Adrenal gland (tissue), 12 donors: ENCODE data around the gene MAPK7. TPM values are rescaled to one million over a fixed set of nuclear protein-coding genes. Genes with fewer than 3 reads are reported as not detected.
A peak's percentile ranks its signal among the peaks of the same experiment; 100 is the strongest.

Source experiments
- DNase-seq, 7 donors: peaks; one replicate each; pipeline ENCODE4 v3.0.0-alpha.2; 2019 to 2020
- H3K27ac ChIP-seq, 5 donors: fragments of 200-600 bp; sonication (generic) in 4 of 5; 1 replicate in 3 of 5; 2 replicates in 2 of 5; pipeline versions ENCODE4 v1.5.1 to v1.8.0; 2016 to 2020; ENCODE audit warnings: mild to moderate bottlenecking in 1 of 5
- H3K27me3 ChIP-seq: fragments of 200-600 bp; 2 replicates; pipeline ENCODE4 v1.8.0; 2021
- H3K36me3 ChIP-seq, 2 donors: fragments of 200-600 bp; replicated peaks in 1 of 2; 1 replicate in 1 of 2; 2 replicates in 1 of 2; pipeline versions ENCODE4 v1.5.1 to v1.8.0; 2018 to 2022
- H3K4me1 ChIP-seq, 2 donors: fragments of 200-600 bp; replicated peaks in 1 of 2; 1 replicate in 1 of 2; 2 replicates in 1 of 2; pipeline versions ENCODE4 v1.5.1 to v1.8.0; 2018 to 2021
- H3K4me3 ChIP-seq, 4 donors: fragments of 200-600 bp; sonication (generic) in 3 of 4; one replicate each; pipeline ENCODE4 v1.5.1; 2016 to 2018
- H3K9me3 ChIP-seq, 3 donors: fragments of 200-600 bp; sonication (generic) in 1 of 3; replicated peaks in 1 of 3; 1 replicate in 2 of 3; 2 replicates in 1 of 3; pipeline versions ENCODE4 v1.5.1 to v1.8.0; 2016 to 2021
- CTCF ChIP-seq, 6 experiments: fragments of 450-650 bp in 4 of 6; fragments of 200-600 bp in 2 of 6; sonication (generic) in 1 of 6; IDR thresholded peaks; 1 replicate in 5 of 6; 2 replicates in 1 of 6; pipeline versions ENCODE4 v1.5.1 to v1.8.0; 2016 to 2021; ENCODE audit warnings: antibody characterized with exemption in 6 of 6, mild to moderate bottlenecking in 2 of 6, moderate library complexity in 1 of 6
- POLR2A ChIP-seq, 2 donors: fragments of 450-650 bp; IDR thresholded peaks; one replicate each; pipeline ENCODE4 v1.6.1; 2017; ENCODE audit warnings: antibody characterized with exemption in 2 of 2, mild to moderate bottlenecking in 2 of 2, moderate library complexity in 1 of 2
- WGBS, 4 donors: extraction: QIAGEN DNeasy Blood & Tissue Kit in 2 of 4; methylation state at CpG; one replicate each; pipeline versions ENCODE4 v1.1.5 to v1.1.7; 2013 to 2017; 5-methylcytosine and 5-hydroxymethylcytosine counted together
- intact Hi-C, 2 donors: fragments of 100-400 bp; cut with DNase I; formaldehyde crosslinking; loops; one replicate each; pipeline versions ENCODE4 v1.14.1 to v1.15.0; 2022 to 2023
- polyA plus RNA-seq, 3 donors: library from polyadenylated mRNA; stranded (reverse); fragments of 200-250 nt in 2 of 3; fragments of 350-450 nt in 1 of 3; fragmentation: Illumina TruSeq in 1 of 3; extraction: RNeasy Lipid Tissue Mini Kit (QIAGEN cat#74804) in 1 of 3; gene quantifications; one replicate each; pipeline ENCODE4 v1.2.3, GENCODE V29; 2013 to 2014
- total RNA-seq, 9 donors: library from RNA; depleted of rRNA in 4 of 9; stranded (reverse); fragments of >200 nt in 4 of 9; fragments of 120-200 nt in 1 of 9; fragmentation: NEBNext Ultra II Directional in 1 of 9; extraction: Animal tissue kit (Norgen Biotek cat#: 25700) in 1 of 9; gene quantifications; one replicate each; pipeline versions ENCODE4 v1.1.0 to v1.2.4, GENCODE V29; 2013 to 2023
- donor health status: healthy with polysubstance abuse.
- donor health status: Bipolar disorder and iron deficiency.
- donor health status: DM: yes; HTN: yes; CAD: no.
- donor health status: DM: no; HTN: no; CAD: no.
- donor health status: DM: no; HTN: no; CAD: no.
- donor health status: DM: yes; HTN: yes; CAD: no.

Gene MAPK7
- total and polyA plus RNA-seq, 12 donors, result 7.6 to 223 (median 44.6) TPM

DNA sequence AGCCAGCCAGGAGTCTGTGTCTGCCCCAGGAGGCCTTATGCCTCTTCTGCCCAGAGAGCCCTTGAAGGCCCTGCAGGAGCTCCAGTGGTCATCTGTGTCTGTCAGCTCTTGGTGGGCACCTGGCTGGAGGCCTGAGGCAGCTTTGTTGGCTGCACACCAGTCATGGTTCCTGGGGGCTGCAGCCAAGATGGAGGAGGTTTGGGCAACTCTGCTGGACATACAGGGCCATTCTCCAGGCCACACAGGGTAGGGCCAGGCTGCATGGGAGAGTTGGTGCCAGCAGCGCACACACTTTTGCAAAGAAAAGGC lies 45.2 kb upstream of the MAPK7 start:
- Histone ChIP-seq H3K36me3 (peaks cover 0 to 4% of the 10 kb centered on the region in 2 donors), H3K4me1 (peaks cover 0 to 11% of the 10 kb centered on the region in 2 donors), H3K9me3 (no peaks in the 10 kb centered on the region), H3K4me3 (no peak overlapping the region), H3K27me3 (no peaks in the 10 kb centered on the region), H3K27ac (no peak overlapping the region)
- no peak for TF ChIP-seq CTCF (IDR thresholded peaks at IDR 0.05)
- TF ChIP-seq POLR2A (IDR thresholded peaks at IDR 0.05), result no peak
- intact Hi-C loops, result no loop called here
- WGBS, 4 donors, result 92 to 100% (median 98%) methylated on average over 1 of the region's 1 CpG
- DNase-seq, result no peak

DNA sequence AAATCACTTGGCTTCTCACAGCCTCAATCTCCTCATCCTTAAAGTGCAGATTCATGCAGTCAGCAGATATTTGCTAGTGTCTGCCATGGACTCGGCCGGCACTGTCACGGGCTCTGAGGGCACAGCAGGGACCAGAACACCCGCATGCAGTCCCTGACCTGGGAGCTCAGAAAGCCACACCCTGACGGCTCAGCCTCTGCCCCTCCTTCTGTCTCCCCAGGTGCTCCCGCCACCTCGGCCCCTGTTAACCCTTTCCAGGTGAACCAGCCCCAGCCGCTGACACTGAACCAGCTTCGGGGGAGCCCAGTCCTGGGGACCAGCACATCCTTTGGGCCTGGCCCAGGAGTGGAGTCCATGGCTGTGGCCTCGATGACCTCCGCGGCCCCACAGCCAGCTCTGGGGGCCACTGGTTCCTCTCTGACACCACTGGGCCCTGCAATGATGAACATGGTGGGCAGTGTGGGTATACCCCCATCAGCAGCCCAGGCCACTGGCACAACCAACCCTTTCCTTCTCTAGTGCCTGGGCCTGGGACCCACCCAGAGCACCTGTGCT lies 44.5 kb upstream of the MAPK7 start:
- intact Hi-C loops, result no loop called here
- H3K4me1 ChIP-seq, result peaks cover 0 to 11% of the 10 kb centered on the region in 2 donors

DNA sequence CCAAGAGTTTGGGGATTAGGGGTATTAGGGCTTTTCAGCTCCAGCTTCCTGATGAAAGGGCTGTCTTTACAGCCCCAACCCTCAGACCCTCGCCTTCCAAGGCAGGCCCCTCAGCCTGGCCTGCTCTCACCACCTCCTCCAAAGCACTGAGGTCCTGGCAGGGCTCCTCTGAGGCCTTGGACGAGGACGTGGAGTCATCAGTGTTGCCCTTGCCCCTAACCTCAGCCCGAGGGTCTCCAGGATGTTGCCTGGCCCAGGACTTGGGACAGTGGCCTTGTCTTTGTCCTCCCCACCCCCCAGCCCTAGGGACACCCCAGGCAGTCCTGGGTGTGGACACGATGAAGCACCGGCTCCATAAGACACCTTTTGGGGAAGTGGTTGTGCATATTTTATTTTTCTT lies 44.0 kb upstream of the MAPK7 start:
- peak in 2 of 7 donors; percentile 11 to 47 for DNase-seq

More for the DNA sequence above, 44.5 kb upstream of the MAPK7 start:
- peaks cover 0 to 4% of the 10 kb centered on the region in 2 donors for H3K36me3 ChIP-seq
- 93 to 94% (median 93%) methylated on average over 3 to 12 of the region's 12 CpGs; no CpG with 5 or more reads in 1 of the 4 donors for WGBS, 4 donors
- peak in 2 of 7 donors; percentile 14 to 50 for DNase-seq
- H3K27me3 ChIP-seq, result no peaks in the 10 kb centered on the region
- H3K4me3 ChIP-seq, result no peak overlapping the region
- H3K9me3 ChIP-seq, result no peaks in the 10 kb centered on the region
- no peak overlapping the region for H3K27ac ChIP-seq
- TF ChIP-seq POLR2A (IDR thresholded peaks at IDR 0.05) (no peak), CTCF (IDR thresholded peaks at IDR 0.05) (no peak)

DNA sequence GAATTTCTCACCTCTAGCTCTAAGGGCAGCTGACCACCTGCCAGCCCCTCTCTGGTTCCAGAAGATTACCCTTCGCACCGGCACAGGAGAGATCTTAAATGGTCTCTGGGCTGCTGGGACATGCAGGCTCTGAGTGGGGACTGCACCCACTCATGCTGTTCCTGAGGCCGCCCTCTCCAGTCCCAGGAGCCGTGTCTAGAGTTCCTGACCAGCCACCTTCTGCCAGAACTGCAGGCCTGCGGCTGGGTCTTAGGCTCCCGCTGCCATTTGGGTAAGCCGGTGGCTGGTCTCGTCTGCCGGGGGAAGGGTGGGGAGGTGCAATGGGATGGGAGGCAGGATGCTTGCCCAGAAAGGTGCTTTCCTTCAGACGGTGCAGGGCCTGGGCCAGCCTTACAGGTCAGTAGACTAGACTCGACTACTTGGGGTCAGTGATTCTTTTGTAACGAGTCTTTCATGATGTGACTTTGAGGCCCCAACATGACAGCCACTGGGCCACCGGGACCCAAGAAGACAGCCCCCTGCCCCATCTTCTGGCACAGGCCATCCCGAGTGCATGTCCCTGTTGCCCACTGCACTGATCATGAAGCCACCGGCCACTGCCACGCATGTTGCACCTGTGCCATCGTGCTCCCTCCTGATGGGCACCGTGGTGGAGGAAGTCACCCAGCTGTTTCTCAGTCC lies 42.2 kb upstream of the MAPK7 start:
- H3K27ac ChIP-seq, result no peak overlapping the region
- intact Hi-C loops, result no loop called here
- peaks cover 0 to 11% of the 10 kb centered on the region in 2 donors for H3K4me1 ChIP-seq
- H3K36me3 ChIP-seq, result peaks cover 0 to 4% of the 10 kb centered on the region in 2 donors
- DNase-seq, result peak in 3 of 7 donors; percentile 13 to 54 (median 14)
- TF ChIP-seq CTCF (IDR thresholded peaks at IDR 0.05) (no peak), POLR2A (IDR thresholded peaks at IDR 0.05) (no peak)
- H3K27me3 ChIP-seq, result no peaks in the 10 kb centered on the region
- H3K4me3 ChIP-seq, result no peak overlapping the region
- WGBS, 4 donors, result 86 to 92% (median 90%) methylated on average over 2 to 18 of the region's 18 CpGs
- H3K9me3 ChIP-seq, result no peaks in the 10 kb centered on the region

More for the DNA sequence above, 44.0 kb upstream of the MAPK7 start:
- TF ChIP-seq POLR2A (IDR thresholded peaks at IDR 0.05), result no peak
- no peak for TF ChIP-seq CTCF (IDR thresholded peaks at IDR 0.05)
- H3K4me3 ChIP-seq, result no peak overlapping the region
- H3K27me3 ChIP-seq, result no peaks in the 10 kb centered on the region
- intact Hi-C loops, result no loop called here
- H3K36me3 ChIP-seq, result peaks cover 0 to 4% of the 10 kb centered on the region in 2 donors
- H3K27ac ChIP-seq, result no peak overlapping the region
- WGBS, 4 donors, result 67 to 91% (median 70%) methylated on average over 4 to 6 of the region's 6 CpGs
- H3K4me1 ChIP-seq, result peaks cover 0 to 11% of the 10 kb centered on the region in 2 donors
- no peaks in the 10 kb centered on the region for H3K9me3 ChIP-seq
